ENCODE data around the gene EPHA6.

The EPHA6 gene

GRCh38 chr3:97105989-97106651 is 291.7 kb downstream of the EPHA6 start:
- no peak overlapping the region for H3K4me3 ChIP-seq (ENCODE audit: low read length)
- DNase-seq (ENCODE audit: low read depth): no peak
- TF ChIP-seq CTCF (conservative IDR thresholded peaks at IDR 0.05; ENCODE audit: low read depth, low read length): no peak

- H3K4me3 ChIP-seq (ENCODE audit: low read length): no peak overlapping the region
- no peak for DNase-seq (ENCODE audit: low read depth)
These were observed 292.2 kb downstream of the EPHA6 start for GRCh38 chr3:97106652-97106989.

DNA sequence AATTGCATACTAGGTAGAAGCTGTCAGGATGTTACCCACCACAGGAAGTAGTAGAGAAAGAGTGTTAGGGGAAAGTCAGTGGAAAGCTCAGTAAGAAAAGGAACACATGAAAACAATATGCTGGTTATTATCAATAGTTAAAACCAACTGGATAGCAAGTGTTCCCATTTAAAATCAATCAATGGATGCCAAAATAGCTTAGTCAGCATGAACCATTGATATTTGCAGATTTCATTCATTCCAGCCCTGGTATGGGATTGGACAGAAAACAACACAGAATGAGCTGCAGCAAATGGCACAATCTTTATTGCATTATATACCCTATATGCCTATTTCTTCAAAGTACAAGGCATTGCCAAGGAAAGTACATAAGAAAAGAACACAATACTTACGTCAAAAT is 293.7 kb downstream of the EPHA6 start:
- TF ChIP-seq CTCF (conservative IDR thresholded peaks at IDR 0.05; ENCODE audit: low read depth, low read length): no peak
- no peak for DNase-seq (ENCODE audit: low read depth)

More at GRCh38 chr3:97106652-97106989, 292.2 kb downstream of the EPHA6 start:
- no peak for TF ChIP-seq CTCF (conservative IDR thresholded peaks at IDR 0.05; ENCODE audit: low read depth, low read length)

GRCh38 chr3:97111244-97111643 is 296.9 kb downstream of the EPHA6 start:
- TF ChIP-seq CTCF (conservative IDR thresholded peaks at IDR 0.05; ENCODE audit: low read depth, low read length): no peak
- no peak overlapping the region for H3K4me3 ChIP-seq (ENCODE audit: low read length)

More for the DNA sequence above, 293.7 kb downstream of the EPHA6 start:
- no peak overlapping the region for H3K4me3 ChIP-seq (ENCODE audit: low read length)

DNA sequence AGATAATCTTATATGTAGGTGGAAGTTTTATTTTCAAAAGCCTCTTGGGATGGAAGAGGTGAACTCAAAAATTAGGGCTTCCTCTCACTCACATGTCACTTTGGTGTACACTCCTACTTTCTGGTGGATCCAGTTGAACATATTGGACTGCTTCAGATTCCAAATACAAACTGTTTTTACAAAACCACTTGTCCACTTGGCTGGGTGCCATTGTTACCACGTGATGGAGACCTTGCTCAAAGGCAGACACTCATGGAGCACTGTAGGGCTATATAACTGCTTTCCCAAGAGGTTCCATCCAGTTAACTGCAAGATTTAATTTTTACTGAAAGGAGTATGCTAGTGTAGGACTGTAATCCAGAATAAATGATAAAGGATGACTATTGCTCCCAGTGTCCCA is 307.0 kb downstream of the EPHA6 start:
- TF ChIP-seq CTCF (conservative IDR thresholded peaks at IDR 0.05; ENCODE audit: low read depth, low read length): no peak
- DNase-seq (ENCODE audit: low read depth): no peak
- H3K4me3 ChIP-seq (ENCODE audit: low read length): no peak overlapping the region

More at GRCh38 chr3:97111244-97111643, 296.9 kb downstream of the EPHA6 start:
- no peak for DNase-seq (ENCODE audit: low read depth)

- no peak for TF ChIP-seq CTCF (conservative IDR thresholded peaks at IDR 0.05; ENCODE audit: low read depth, low read length)
These were observed 311.6 kb downstream of the EPHA6 start for GRCh38 chr3:97125902-97126499.

DNA sequence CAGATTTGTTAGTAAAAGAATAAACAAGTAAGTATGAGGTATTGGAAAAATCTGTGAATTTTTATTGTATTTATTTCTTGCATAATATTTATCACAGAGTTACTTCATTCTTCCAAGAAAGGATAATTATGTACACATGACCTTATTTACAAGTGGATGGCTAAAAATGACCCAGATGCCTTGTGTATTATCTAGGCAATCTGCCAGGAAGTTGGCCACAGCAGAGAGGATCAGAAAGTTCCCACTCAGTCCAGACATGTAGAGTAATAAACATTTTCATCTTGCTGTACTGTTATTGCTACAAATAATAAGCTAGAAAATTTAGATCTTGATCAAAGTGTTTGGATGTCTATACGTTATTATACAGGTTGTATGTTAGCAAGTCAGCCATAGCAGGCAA is 317.1 kb downstream of the EPHA6 start:
- no peak for TF ChIP-seq CTCF (conservative IDR thresholded peaks at IDR 0.05; ENCODE audit: low read depth, low read length)
- no peak overlapping the region for H3K4me3 ChIP-seq (ENCODE audit: low read length)
- peak; percentile 64 for DNase-seq (ENCODE audit: low read depth)

More at GRCh38 chr3:97125902-97126499, 311.6 kb downstream of the EPHA6 start:
- DNase-seq (ENCODE audit: low read depth): no peak
- H3K4me3 ChIP-seq (ENCODE audit: low read length): no peak overlapping the region

All from retinal pigment epithelial cell (primary cell).